ENCODE measurements around the gene TBC1D22A. TPM values are rescaled to one million over a fixed set of nuclear protein-coding genes. Genes with fewer than 3 reads are reported as not detected.

Gene TBC1D22A
- total RNA-seq, 2 experiments from 2014 or later, result 38.5 to 41.0 TPM

DNA sequence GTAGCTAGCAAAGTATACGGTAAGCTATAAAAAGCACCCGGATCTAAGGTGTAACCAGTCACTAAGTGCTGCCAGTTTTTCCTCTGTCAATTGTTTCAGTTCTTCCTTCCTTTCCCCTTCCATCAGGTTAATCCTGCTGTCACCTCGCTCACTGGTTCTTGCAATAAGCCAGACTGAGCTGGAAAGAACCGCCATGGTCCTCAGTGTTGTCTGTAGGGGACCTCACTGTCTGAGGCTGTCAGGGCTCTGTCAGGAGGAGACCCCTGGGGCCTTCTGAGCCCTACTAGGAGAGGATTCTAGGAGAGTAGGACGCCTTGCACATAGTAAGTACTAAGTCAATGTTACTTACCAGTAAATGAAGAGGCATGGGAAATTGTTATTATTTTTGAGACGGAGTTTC, 1.4 kb upstream of the TBC1D22A start:
- ChIA-PET CTCF (interaction anchor here (0.8 to 9.7 kb wide), 2 partner anchors 11 to 42 kb away, joined by 3 to 178 read pairs; no protein-coding TSS in a partner anchor), POLR2A (interaction anchor here (0.7 to 4.3 kb wide), 5 partner anchors 11 to 470 kb away, joined by 3 to 75 read pairs (median 32); no protein-coding TSS in a partner anchor)
- H3K27me3 Mint-ChIP-seq, result no peaks in the 10 kb centered on the region
- H3K36me3 Mint-ChIP-seq (ENCODE audit: low read depth), result peaks cover 24% of the 10 kb centered on the region
- DNase-seq, result no peak
- H3K9me3 Mint-ChIP-seq, result peaks cover 5% of the 10 kb centered on the region
- peak overlapping the region; percentile 70 for H3K4me3 Mint-ChIP-seq
- H3K27ac Mint-ChIP-seq, result peak overlapping the region; percentile 47
- H3K4me1 Mint-ChIP-seq, result peaks cover 51% of the 10 kb centered on the region

DNA sequence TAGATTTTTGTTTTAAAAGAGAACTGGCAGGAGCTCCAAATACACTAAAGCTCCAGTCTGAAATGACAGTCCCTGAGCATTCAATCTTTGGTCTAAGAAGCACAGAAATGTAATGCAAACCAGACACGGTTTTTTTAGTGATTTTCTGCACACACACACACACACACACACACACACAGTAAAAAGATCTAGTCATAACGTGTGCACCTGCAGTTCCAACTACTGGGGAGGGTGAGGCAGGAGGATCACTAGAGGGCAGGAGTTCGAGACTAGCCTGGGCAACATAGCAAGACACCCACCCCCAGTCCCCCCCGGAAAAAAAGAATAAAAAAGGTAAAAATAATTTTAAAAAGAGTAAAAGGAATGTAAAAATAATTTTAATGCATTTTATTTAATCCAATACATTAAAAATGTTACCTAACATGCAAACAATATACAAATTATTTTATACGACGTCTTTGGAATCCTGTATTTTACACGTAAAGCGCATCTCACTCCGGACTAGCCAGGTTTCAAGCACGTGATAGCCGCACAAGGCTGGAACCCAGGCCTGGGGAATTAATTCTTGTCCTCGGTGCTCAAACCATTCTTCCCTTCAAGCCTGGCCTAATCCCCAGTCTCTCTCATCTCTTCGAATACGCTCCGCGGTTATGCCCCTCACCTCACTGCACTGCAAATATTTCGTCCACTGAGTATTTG, 762 bp upstream of the TBC1D22A start:
- ChIA-PET POLR2A (interaction anchor here (0.5 to 4.3 kb wide), 22 partner anchors 9 to 1167 kb away, joined by 3 to 75 read pairs (median 4); partner anchors contain the start of gene CERK), CTCF (interaction anchor here (0.7 to 9.7 kb wide), 6 partner anchors 12 to 198 kb away, joined by 3 to 178 read pairs (median 5); no protein-coding TSS in a partner anchor)
- peaks cover 22% of the 10 kb centered on the region for H3K36me3 Mint-ChIP-seq (ENCODE audit: low read depth)
- no peak for DNase-seq
- peak overlapping the region; percentile 92 for H3K27ac Mint-ChIP-seq
- H3K4me3 Mint-ChIP-seq, result peak overlapping the region; percentile 98
- H3K9me3 Mint-ChIP-seq, result peaks cover under 1% of the 10 kb centered on the region
- H3K27me3 Mint-ChIP-seq, result no peaks in the 10 kb centered on the region
- H3K4me1 Mint-ChIP-seq, result peaks cover 50% of the 10 kb centered on the region

DNA sequence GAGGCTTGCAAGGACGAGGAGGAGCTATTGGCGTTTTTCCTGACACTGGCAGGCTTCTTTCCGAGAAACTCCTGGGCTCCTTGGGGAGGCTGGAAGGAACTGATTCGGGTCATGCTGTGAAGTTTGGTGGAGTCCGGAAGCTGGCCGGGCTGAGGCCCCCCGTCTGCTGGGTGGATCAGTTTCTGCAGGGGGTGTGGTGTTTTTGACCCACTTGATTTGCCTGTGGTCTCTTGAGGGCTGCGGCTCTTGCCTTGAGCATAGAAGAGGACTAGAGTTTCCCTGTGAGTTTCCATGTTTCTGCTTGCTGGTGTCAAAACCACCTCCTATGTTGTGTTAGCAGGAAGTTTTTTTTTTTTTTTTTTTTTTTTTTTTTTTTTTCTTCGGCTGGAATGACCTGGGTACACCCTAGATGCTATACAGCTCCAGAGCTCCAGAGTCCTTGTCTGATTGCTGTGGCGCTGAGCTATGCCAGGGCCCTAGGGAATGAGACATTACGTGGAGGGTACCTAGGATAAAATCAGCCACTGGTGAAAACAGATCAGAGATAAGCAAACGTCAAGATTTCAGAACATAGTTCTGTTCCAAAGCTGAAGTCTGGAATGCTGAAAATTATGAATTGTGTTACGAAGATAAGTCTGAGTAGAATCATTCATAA, 728 bp downstream of the TBC1D22A start:
- ChIA-PET POLR2A (interaction anchor here (1.1 to 4.3 kb wide), 22 partner anchors 8 to 211 kb away, joined by 3 to 75 read pairs (median 5); partner anchors contain the start of gene CERK), CTCF (interaction anchor here (0.9 to 9.7 kb wide), 8 partner anchors 11 to 200 kb away, joined by 3 to 178 read pairs (median 5); partner anchors contain the start of gene CERK)
- Mint-ChIP-seq H3K4me3 (peak overlapping the region; percentile 98), H3K9me3 (no peaks in the 10 kb centered on the region), H3K27me3 (no peaks in the 10 kb centered on the region), H3K36me3 (ENCODE audit: low read depth) (peaks cover 34% of the 10 kb centered on the region), H3K4me1 (peaks cover 63% of the 10 kb centered on the region), H3K27ac (peak overlapping the region; percentile 92)
- peak; percentile 42 for DNase-seq

DNA sequence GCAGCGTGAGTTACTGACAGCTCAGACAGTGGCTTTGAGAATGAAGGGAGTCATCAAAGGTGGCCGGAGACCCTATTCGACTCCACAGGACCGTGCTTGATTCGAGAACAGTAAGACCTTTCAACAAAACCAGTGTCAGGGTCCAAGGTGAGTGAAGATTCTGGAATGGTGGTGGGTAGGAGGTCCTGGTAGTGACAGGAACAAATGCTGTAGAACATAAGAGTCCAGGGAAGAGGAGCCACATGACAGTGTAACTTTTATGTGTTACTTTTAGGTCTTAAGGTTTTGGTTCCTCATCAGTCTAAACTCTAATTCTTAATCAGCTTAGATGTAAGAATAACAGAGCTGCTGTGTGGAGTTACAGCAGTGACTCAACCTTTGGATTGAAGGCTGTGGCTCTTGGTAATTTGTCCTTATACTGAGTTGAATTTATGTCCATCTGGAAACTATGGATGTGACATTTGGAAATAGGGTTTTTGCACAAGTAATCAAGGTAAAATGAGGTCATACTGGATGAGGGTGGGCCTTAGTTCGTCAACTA, 1.8 kb downstream of the TBC1D22A start:
- CTCF ChIA-PET, result interaction anchor here (0.7 to 9.7 kb wide), 2 partner anchors 39 to 201 kb away, joined by 4 to 178 read pairs; no protein-coding TSS in a partner anchor
- peak overlapping the region; percentile 98 for H3K4me3 Mint-ChIP-seq
- POLR2A ChIA-PET, result interaction anchor here (1.0 to 4.3 kb wide), 4 partner anchors 10 to 39 kb away, joined by 6 to 75 read pairs (median 34); no protein-coding TSS in a partner anchor
- H3K4me1 Mint-ChIP-seq, result peaks cover 58% of the 10 kb centered on the region
- no peaks in the 10 kb centered on the region for H3K9me3 Mint-ChIP-seq
- no peaks in the 10 kb centered on the region for H3K27me3 Mint-ChIP-seq
- H3K36me3 Mint-ChIP-seq (ENCODE audit: low read depth), result peaks cover 34% of the 10 kb centered on the region
- H3K27ac Mint-ChIP-seq, result peak overlapping the region; percentile 92
- no peak for DNase-seq

DNA sequence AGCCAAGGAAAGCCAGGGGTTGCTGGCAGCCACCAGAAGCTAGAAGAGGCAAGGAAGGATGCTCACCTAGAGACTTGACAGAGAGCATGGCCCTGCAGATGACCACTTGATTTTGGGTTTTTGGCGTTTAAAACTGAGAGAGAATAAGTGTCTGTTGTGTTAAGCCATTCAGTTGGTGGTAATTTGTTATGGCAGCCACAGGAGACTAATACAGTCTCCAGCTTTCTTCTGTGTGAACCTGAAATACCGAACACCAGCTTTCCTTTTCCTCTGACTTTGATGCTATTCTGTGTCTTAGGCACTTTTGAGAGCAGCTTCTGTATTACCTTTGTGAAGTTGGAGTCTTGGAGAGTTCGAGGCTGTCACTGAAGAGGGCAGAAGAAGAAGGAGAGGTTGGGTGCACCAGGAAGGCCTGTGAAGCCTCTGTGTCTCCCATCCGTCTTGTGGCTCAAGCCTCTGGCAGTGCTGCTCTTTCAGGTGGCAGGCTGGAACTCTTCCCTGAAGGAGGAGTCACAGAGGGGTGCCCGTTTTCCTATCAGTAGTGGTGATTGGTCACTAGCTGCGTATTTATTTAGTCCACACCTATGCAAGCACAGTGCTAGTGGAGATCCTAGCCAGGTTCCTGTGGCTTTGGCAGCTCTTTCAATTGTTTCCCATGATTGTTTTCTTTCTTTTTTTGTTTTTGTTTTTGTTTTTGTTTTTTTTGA, 2.5 kb downstream of the TBC1D22A start:
- CTCF ChIA-PET, result interaction anchor here (0.7 to 9.7 kb wide), 2 partner anchors 38 to 201 kb away, joined by 4 to 178 read pairs; no protein-coding TSS in a partner anchor
- Mint-ChIP-seq H3K4me1 (peaks cover 65% of the 10 kb centered on the region), H3K27ac (no peak overlapping the region), H3K4me3 (no peak overlapping the region), H3K36me3 (ENCODE audit: low read depth) (peaks cover 34% of the 10 kb centered on the region), H3K9me3 (no peaks in the 10 kb centered on the region), H3K27me3 (no peaks in the 10 kb centered on the region)
- DNase-seq, result no peak
- POLR2A ChIA-PET, result interaction anchor here (1.0 to 4.3 kb wide), 2 partner anchors 9 to 27 kb away, joined by 6 to 48 read pairs; no protein-coding TSS in a partner anchor

DNA sequence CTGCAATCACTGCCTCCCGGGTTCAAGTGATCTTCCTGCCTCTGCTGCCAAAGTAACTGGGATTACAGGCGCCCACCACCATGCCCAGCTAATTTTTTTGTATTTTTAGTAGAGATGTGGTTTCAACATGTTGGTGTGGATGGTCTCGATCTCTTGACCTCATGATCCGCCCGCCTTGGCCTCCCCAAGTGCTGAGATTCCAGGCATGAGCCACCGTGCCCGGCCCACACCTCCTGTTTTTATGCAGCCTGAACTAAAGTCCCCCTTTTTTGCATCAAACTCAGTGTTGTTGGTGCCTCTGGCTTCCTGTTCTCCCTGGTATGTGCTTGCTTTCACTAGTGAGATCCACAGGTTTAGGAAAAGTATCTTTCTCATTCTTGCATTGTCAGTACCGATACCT, 4.2 kb downstream of the TBC1D22A start:
- CTCF ChIA-PET, result interaction anchor here (1.9 kb wide), 1 partner anchor 8 kb away, joined by 8 read pairs; no protein-coding TSS in a partner anchor
- no peaks in the 10 kb centered on the region for H3K9me3 Mint-ChIP-seq
- peaks cover 44% of the 10 kb centered on the region for H3K36me3 Mint-ChIP-seq (ENCODE audit: low read depth)
- no peak overlapping the region for H3K4me3 Mint-ChIP-seq
- DNase-seq, result no peak
- peak overlapping the region; percentile 22 for H3K27ac Mint-ChIP-seq
- H3K4me1 Mint-ChIP-seq, result peaks cover 69% of the 10 kb centered on the region
- POLR2A ChIA-PET, result no interaction called here
- no peaks in the 10 kb centered on the region for H3K27me3 Mint-ChIP-seq

DNA sequence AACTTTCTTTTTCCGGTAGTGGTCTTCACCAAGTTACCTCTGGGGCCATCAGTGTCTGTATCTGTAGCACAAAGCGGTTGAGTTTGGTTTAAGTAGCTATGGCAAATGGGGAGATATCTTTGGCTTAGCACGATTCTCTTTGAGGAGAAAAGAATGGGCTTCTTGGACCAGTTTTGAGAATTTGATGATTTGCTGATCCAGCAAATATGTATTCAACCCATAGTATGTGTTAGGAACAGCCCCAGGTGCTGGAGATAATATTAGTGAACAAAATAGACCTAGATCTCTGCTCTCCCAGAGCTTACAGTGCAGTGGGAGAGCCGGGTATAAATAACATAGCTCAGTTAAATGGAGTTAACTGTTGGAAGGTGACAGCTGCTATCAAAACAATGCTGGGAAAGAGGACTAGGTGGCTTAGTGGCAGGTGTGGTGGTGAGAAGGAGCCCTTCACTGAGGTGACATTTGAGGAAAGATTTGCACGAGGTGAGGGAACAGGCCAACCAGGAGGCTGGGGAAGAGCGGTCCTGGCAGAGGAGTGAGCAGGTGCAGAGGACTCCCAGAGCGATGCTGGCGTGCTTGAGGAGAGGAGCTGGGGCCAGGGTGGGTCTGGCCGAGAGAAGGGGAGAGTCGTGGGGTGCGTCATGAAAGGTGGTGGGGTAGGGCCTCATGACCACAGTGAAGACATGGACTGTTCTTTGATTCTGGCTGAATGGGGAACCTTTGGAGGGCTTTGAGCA, 5.0 kb downstream of the TBC1D22A start:
- Mint-ChIP-seq H3K36me3 (ENCODE audit: low read depth) (peaks cover 39% of the 10 kb centered on the region), H3K9me3 (no peaks in the 10 kb centered on the region), H3K27me3 (no peaks in the 10 kb centered on the region), H3K27ac (peak overlapping the region; percentile 22), H3K4me1 (peaks cover 64% of the 10 kb centered on the region), H3K4me3 (no peak overlapping the region)
- ChIA-PET CTCF (interaction anchor here (1.9 kb wide), 1 partner anchor 9 kb away, joined by 8 read pairs; no protein-coding TSS in a partner anchor), POLR2A (interaction anchor here (1.3 kb wide), 1 partner anchor 18 kb away, joined by 4 read pairs; no protein-coding TSS in a partner anchor)
- no peak for DNase-seq

DNA sequence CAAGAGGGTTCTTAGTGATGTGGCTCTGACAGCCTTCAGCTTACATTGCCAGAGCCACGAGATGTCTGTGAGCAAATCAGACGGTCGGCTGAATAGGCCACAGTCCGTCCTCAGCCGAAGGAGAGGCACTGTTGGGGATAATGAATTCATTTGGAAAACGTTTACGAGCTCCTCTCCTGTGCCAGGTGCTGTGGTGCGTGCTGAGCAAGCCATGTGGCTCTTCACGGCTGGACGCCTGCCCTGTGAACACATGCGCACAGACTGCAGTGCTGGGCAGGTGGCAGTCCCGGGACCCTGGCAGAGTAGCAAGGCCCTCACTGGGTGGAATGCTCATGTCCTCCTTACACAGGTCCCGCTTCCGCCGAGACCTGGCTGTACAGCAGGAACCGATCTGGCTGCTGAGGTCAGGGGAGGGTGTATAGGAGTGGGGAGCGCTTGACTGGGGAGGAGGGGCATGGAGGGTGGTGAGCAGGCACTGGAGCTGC, 6.8 kb downstream of the TBC1D22A start:
- Mint-ChIP-seq H3K27me3 (no peaks in the 10 kb centered on the region), H3K4me1 (peaks cover 65% of the 10 kb centered on the region), H3K4me3 (no peak overlapping the region), H3K9me3 (no peaks in the 10 kb centered on the region), H3K27ac (peak overlapping the region; percentile 21), H3K36me3 (ENCODE audit: low read depth) (peaks cover 33% of the 10 kb centered on the region)
- POLR2A ChIA-PET, result no interaction called here
- CTCF ChIA-PET, result interaction anchor here (0.6 to 1.9 kb wide), 3 partner anchors 11 to 33 kb away, joined by 3 to 7 read pairs (median 3); no protein-coding TSS in a partner anchor
- no peak for DNase-seq

DNA sequence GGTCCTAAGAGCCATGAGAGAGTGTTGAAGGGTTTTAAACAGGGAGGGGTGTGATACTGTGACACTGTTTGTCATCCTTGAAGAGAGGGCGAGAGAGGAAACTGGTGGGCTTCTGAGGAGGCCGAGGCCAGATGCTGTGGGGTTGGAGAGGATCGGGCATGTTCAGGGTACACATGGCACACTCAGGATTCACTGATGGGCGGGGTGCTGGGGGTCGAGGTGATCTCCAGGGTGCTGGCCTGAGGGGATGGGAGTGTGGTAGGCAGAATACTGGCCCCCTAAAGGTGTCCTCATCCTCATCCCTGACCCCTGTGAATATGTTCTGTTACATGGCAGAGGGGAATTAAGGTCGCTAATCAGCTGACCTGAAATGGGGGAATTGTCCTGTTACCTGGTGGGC, 7.3 kb downstream of the TBC1D22A start:
- H3K9me3 Mint-ChIP-seq, result no peaks in the 10 kb centered on the region
- peaks cover 33% of the 10 kb centered on the region for H3K36me3 Mint-ChIP-seq (ENCODE audit: low read depth)
- H3K4me1 Mint-ChIP-seq, result peaks cover 65% of the 10 kb centered on the region
- POLR2A ChIA-PET, result interaction anchor here (0.7 kb wide), 1 partner anchor 22 kb away, joined by 3 read pairs; no protein-coding TSS in a partner anchor
- peak overlapping the region; percentile 21 for H3K27ac Mint-ChIP-seq
- CTCF ChIA-PET, result interaction anchor here (1.9 kb wide), 1 partner anchor 11 kb away, joined by 7 read pairs; no protein-coding TSS in a partner anchor
- H3K4me3 Mint-ChIP-seq, result no peak overlapping the region
- H3K27me3 Mint-ChIP-seq, result no peaks in the 10 kb centered on the region
- DNase-seq, result no peak

DNA sequence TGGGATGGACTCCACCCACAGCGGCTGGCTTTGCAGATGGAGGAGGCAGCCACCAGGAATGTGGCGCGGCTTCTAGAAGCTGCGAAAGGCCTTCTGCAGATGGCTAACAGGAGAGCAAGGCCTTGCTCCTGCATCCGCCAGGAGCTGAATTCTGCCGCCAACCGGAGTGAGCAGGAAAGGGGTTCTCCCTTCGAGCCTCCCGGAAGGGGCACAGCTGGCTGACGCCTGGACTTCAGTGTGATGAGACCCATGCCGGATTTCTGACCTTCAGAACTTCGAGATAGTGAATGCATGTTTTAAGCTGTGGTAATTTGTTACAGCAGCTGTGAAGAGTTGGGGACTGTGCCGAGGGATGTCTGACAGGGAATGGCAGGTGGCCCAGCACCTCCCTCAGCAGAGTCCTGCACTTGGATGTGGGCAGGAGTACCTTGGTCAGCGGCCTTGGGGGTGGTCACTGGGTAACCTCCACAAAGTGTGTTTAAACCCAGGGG, 7.7 kb downstream of the TBC1D22A start:
- POLR2A ChIA-PET, result interaction anchor here (0.7 to 1.8 kb wide), 2 partner anchors 8 to 22 kb away, joined by 3 to 7 read pairs; partner anchors contain the start of gene TBC1D22A
- CTCF ChIA-PET, result interaction anchor here (1.6 to 1.9 kb wide), 2 partner anchors 12 to 33 kb away, joined by 5 to 7 read pairs; no protein-coding TSS in a partner anchor
- DNase-seq, result no peak
- peaks cover 31% of the 10 kb centered on the region for H3K36me3 Mint-ChIP-seq (ENCODE audit: low read depth)
- H3K9me3 Mint-ChIP-seq, result no peaks in the 10 kb centered on the region
- no peak overlapping the region for H3K4me3 Mint-ChIP-seq
- peaks cover 65% of the 10 kb centered on the region for H3K4me1 Mint-ChIP-seq
- H3K27me3 Mint-ChIP-seq, result no peaks in the 10 kb centered on the region
- H3K27ac Mint-ChIP-seq, result peak overlapping the region; percentile 81

DNA sequence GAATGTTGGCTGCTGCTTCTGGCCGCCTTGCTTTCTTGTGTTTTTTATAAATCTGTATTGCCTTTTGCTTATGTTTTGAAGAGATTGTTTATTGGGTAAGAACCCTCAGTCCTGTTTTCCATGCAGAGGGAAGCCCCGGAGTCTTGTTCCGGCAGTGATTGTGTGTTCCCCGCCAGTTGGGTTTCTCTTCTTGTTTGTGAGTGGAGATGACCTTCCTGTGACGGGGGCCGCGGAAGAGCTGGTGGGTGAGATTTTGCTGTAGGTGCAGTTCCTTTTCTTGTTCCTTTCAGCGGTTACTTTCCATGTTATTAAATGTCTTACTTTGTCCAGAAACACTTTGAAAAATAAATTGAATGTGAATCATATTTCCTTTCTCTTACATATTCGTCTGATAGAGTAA, 8.3 kb downstream of the TBC1D22A start:
- DNase-seq, result no peak
- no peaks in the 10 kb centered on the region for H3K27me3 Mint-ChIP-seq
- peaks cover 68% of the 10 kb centered on the region for H3K4me1 Mint-ChIP-seq
- POLR2A ChIA-PET, result interaction anchor here (1.8 kb wide), 1 partner anchor 8 kb away, joined by 7 read pairs; the partner anchor contains the start of gene TBC1D22A
- CTCF ChIA-PET, result interaction anchor here (1.6 to 1.9 kb wide), 2 partner anchors 12 to 33 kb away, joined by 5 to 7 read pairs; no protein-coding TSS in a partner anchor
- no peaks in the 10 kb centered on the region for H3K9me3 Mint-ChIP-seq
- H3K36me3 Mint-ChIP-seq (ENCODE audit: low read depth), result peaks cover 33% of the 10 kb centered on the region
- no peak overlapping the region for H3K4me3 Mint-ChIP-seq
- H3K27ac Mint-ChIP-seq, result peak overlapping the region; percentile 81
